ENCODE measurements around the gene ZKSCAN1. TPM values are rescaled to one million over a fixed set of nuclear protein-coding genes. Genes with fewer than 3 reads are reported as not detected.

The ZKSCAN1 gene
- polyA plus RNA-seq, 3 donors = 10.9 to 13.0 (median 12.9) TPM

- no peak overlapping the region for H3K27ac ChIP-seq (ENCODE audit: low read depth, low read length)
- WGBS, 3 donors = 30 to 37% (median 31%) methylated on average over 7 of the region's 7 CpGs
Observed at GRCh38 chr7:100089458-100090196, 74.2 kb downstream of the ZKSCAN1 start.

- H3K27ac ChIP-seq (ENCODE audit: low read depth, low read length) = no peak overlapping the region
- 88 to 92% (median 88%) methylated on average over 14 of the region's 14 CpGs for WGBS, 3 donors
Observed at GRCh38 chr7:100090527-100091410, 75.4 kb downstream of the ZKSCAN1 start.

Other genes with a start within 250 kb of the ZKSCAN1 start
- 1 to 10 TPM in 1 of 3 donors, under 1 TPM in 2; 0.10 to 1.3 (median 0.22) TPM for gene CYP3A4, start 231.4 kb upstream of the ZKSCAN1 start, polyA plus RNA-seq
- under 1 TPM in 2 of 3 donors, not detected in 1; 0.09 to 0.39 TPM for gene CYP3A43, start 187.6 kb upstream of the ZKSCAN1 start, polyA plus RNA-seq
- not detected for gene OR2AE1, start 138.6 kb upstream of the ZKSCAN1 start, polyA plus RNA-seq
- 10 to 100 TPM; 15.0 to 22.2 (median 17.1) TPM for gene TRIM4, start 96.1 kb upstream of the ZKSCAN1 start, polyA plus RNA-seq
- 1 to 10 TPM in 2 of 3 donors, under 1 TPM in 1; 0.22 to 1.9 (median 1.3) TPM for gene GJC3, start 86.0 kb upstream of the ZKSCAN1 start, polyA plus RNA-seq
- gene AZGP1, start 39.6 kb upstream of the ZKSCAN1 start, polyA plus RNA-seq = 100 to 1,000 TPM; 155 to 415 (median 202) TPM
- 1 to 10 TPM; 5.4 to 8.6 (median 7.8) TPM for gene ZSCAN21, start 34.2 kb downstream of the ZKSCAN1 start, polyA plus RNA-seq
- gene ZNF3, start 66.1 kb downstream of the ZKSCAN1 start, polyA plus RNA-seq = 10 to 100 TPM in 2 of 3 donors, 1 to 10 TPM in 1; 9.9 to 12.7 (median 12.3) TPM
- 100 to 1,000 TPM in 2 of 3 donors, 10 to 100 TPM in 1; 48.5 to 123 (median 117) TPM for gene COPS6, start 73.4 kb downstream of the ZKSCAN1 start, polyA plus RNA-seq
- gene MCM7, start 85.8 kb downstream of the ZKSCAN1 start, polyA plus RNA-seq = 10 to 100 TPM; 36.2 to 47.5 (median 39.9) TPM
- gene AP4M1, start 86.0 kb downstream of the ZKSCAN1 start, polyA plus RNA-seq = 10 to 100 TPM; 12.2 to 15.5 (median 13.5) TPM
- 10 to 100 TPM; 16.3 to 30.9 (median 27.1) TPM for gene TAF6, start 103.8 kb downstream of the ZKSCAN1 start, polyA plus RNA-seq
- 10 to 100 TPM in 2 of 3 donors, 1 to 10 TPM in 1; 4.1 to 16.4 (median 12.1) TPM for gene CNPY4, start 104.0 kb downstream of the ZKSCAN1 start, polyA plus RNA-seq
- 1 to 10 TPM; 2.3 to 2.5 (median 2.5) TPM for gene MBLAC1, start 111.4 kb downstream of the ZKSCAN1 start, polyA plus RNA-seq
- 100 to 1,000 TPM; 131 to 307 (median 245) TPM for gene LAMTOR4, start 133.3 kb downstream of the ZKSCAN1 start, polyA plus RNA-seq
- 10 to 100 TPM in 2 of 3 donors, 1 to 10 TPM in 1; 7.5 to 14.5 (median 11.8) TPM for gene TRAPPC14, start 143.1 kb downstream of the ZKSCAN1 start, polyA plus RNA-seq
- gene GAL3ST4, start 153.0 kb downstream of the ZKSCAN1 start, polyA plus RNA-seq = 1 to 10 TPM in 2 of 3 donors, under 1 TPM in 1; 0.44 to 3.7 (median 1.5) TPM
- under 1 TPM; 0.22 to 0.31 (median 0.30) TPM for gene GPC2, start 161.8 kb downstream of the ZKSCAN1 start, polyA plus RNA-seq
- under 1 TPM in 2 of 3 donors, not detected in 1; 0.52 to 0.99 TPM for gene STAG3, start 162.3 kb downstream of the ZKSCAN1 start, polyA plus RNA-seq
- gene PVRIG, start 204.4 kb downstream of the ZKSCAN1 start, polyA plus RNA-seq = under 1 TPM in 2 of 3 donors, not detected in 1; 0.54 to 0.76 TPM

All from adipose tissue (tissue), 3 donors.